Vagina (tissue), 2 donors: ENCODE data around the gene CAMK4.

Experiments
- CTCF ChIP-seq, 3 experiments: fragments of 450-650 bp in 2 of 3; fragments of 200-600 bp in 1 of 3; sonication (generic) in 1 of 3; IDR thresholded peaks; one replicate each; pipeline ENCODE4 v1.5.1; 2017 to 2019; ENCODE audit warnings: antibody characterized with exemption in 3 of 3, mild to moderate bottlenecking in 2 of 3, moderate library complexity in 2 of 3
- POLR2A ChIP-seq, 2 donors: fragments of 450-650 bp; IDR thresholded peaks; one replicate each; pipeline ENCODE4 v1.6.1; 2017; ENCODE audit warnings: antibody characterized with exemption in 2 of 2, mild to moderate bottlenecking in 2 of 2, moderate library complexity in 2 of 2
- POLR2AphosphoS5 ChIP-seq, 2 donors: sonication (generic); formaldehyde crosslinking; IDR thresholded peaks; one replicate each; pipeline ENCODE4 v1.9.0; 2017; ENCODE audit warnings: antibody characterized with exemption in 2 of 2, mild to moderate bottlenecking in 2 of 2, low read depth in 1 of 2; ENCODE audit not compliant: insufficient read depth in 1 of 2

GRCh38 chr5:111241696-111242095, 17.5 kb downstream of the CAMK4 start:
- TF ChIP-seq POLR2A (IDR thresholded peaks at IDR 0.05), result no peak
- no peak for TF ChIP-seq CTCF (IDR thresholded peaks at IDR 0.05)
- TF ChIP-seq POLR2AphosphoS5 (IDR thresholded peaks at IDR 0.05; ENCODE audit: insufficient read depth in 1 of 2, low read depth in 1 of 2), result no peak
